Neural cell (in vitro differentiated cells): ENCODE measurements around the gene ESR2. TPM values are rescaled to one million over a fixed set of nuclear protein-coding genes. Genes with fewer than 3 reads are reported as not detected.

Source experiments
- H2AFZ ChIP-seq: fragments of 200-600, 300-800 bp; sonication (generic), shearing (Covaris generic); 2 replicates; pipeline ENCODE4 v1.6.0; 2014; ENCODE audit warnings: low read depth, mild to moderate bottlenecking, antibody characterized with exemption, low read length, moderate library complexity
- H3F3A ChIP-seq: fragments of 200-600 bp; shearing (Covaris generic); 2 replicates; pipeline ENCODE4 v1.6.1; 2016; ENCODE audit warnings: mild to moderate bottlenecking, moderate library complexity, mixed read lengths, antibody characterized with exemption, low read length; ENCODE audit not compliant: insufficient read depth, poor library complexity, severe bottlenecking
- H3K27ac ChIP-seq: fragments of 200-600, 300-800 bp; sonication (generic), shearing (Covaris generic); 2 replicates; pipeline ENCODE4 v1.5.1; 2014; ENCODE audit warnings: mild to moderate bottlenecking, low read length, moderate library complexity
- H3K27me3 ChIP-seq: fragments of 300-800, 200-600 bp; sonication (generic), shearing (Covaris generic); 2 replicates; pipeline ENCODE4 v1.6.0; 2014; ENCODE audit warnings: mild to moderate bottlenecking, low read depth, low read length, moderate library complexity; ENCODE audit not compliant: insufficient read depth
- H3K36me3 ChIP-seq: fragments of 300-800, 200-600 bp; sonication (generic), shearing (Covaris generic); 2 replicates; pipeline ENCODE4 v1.5.1; 2014; ENCODE audit warnings: mild to moderate bottlenecking, antibody characterized with exemption, low read length, moderate library complexity; ENCODE audit not compliant: insufficient read depth
- H3K4me2 ChIP-seq: fragments of 300-800, 200-600 bp; sonication (generic), shearing (Covaris generic); 2 replicates; pipeline ENCODE4 v1.6.0; 2014; ENCODE audit warnings: mild to moderate bottlenecking, low read length
- H3K4me3 ChIP-seq: fragments of 300-800, 200-600 bp; sonication (generic), shearing (Covaris generic); 2 replicates; pipeline ENCODE4 v1.5.1; 2014; ENCODE audit warnings: mild to moderate bottlenecking, low read length, moderate library complexity
- H3K79me2 ChIP-seq: fragments of 200-600 bp; shearing (Covaris generic); replicated peaks from 2 replicates; pipeline ENCODE4 v1.6.0; 2014; ENCODE audit warnings: mild to moderate bottlenecking, low read length, moderate library complexity; ENCODE audit not compliant: insufficient read depth
- H3K9ac ChIP-seq: fragments of 300-800, 200-600 bp; sonication (generic), shearing (Covaris generic); 2 replicates; pipeline ENCODE4 v1.6.1; 2016; ENCODE audit warnings: mild to moderate bottlenecking, low read length, mixed read lengths
- H3K9me2 ChIP-seq: fragments of 200-600 bp; shearing (Covaris generic); 2 replicates; pipeline ENCODE4 v1.6.1; 2016; ENCODE audit warnings: mild to moderate bottlenecking, low read length, mixed read lengths; ENCODE audit not compliant: insufficient read depth
- H3K9me3 ChIP-seq: fragments of 200-600, 300-800 bp; sonication (generic), shearing (Covaris generic); 2 replicates; pipeline ENCODE4 v1.6.1; 2016; ENCODE audit warnings: mild to moderate bottlenecking, mixed run types, low read length, moderate library complexity, mixed read lengths
- H4K20me1 ChIP-seq: fragments of 200-600 bp; shearing (Covaris generic); 2 replicates; pipeline ENCODE4 v1.6.1; 2016; ENCODE audit warnings: mild to moderate bottlenecking, mixed run types; ENCODE audit not compliant: insufficient read depth
- CTCF ChIP-seq: fragments of 450-650 bp; IDR thresholded peaks from 2 replicates; pipeline ENCODE4 v1.5.1; 2014; ENCODE audit warnings: antibody characterized with exemption, mild to moderate bottlenecking, moderate library complexity; ENCODE audit not compliant: poor library complexity, severe bottlenecking
- EP300 ChIP-seq: fragments of 450-650 bp; conservative IDR thresholded peaks from 2 replicates; pipeline ENCODE4 v1.6.1; 2014; ENCODE audit warnings: antibody characterized with exemption, mild to moderate bottlenecking, moderate library complexity; ENCODE audit not compliant: poor library complexity, severe bottlenecking
- EZH2 ChIP-seq: fragments of 200-600, 300-800 bp; shearing (Covaris generic), sonication (generic); IDR thresholded peaks from 2 replicates; pipeline ENCODE4 v1.6.1; 2014; ENCODE audit warnings: antibody characterized with exemption, low read length, borderline replicate concordance, mild to moderate bottlenecking; ENCODE audit not compliant: insufficient read depth, poor library complexity, severe bottlenecking
- MXI1 ChIP-seq: fragments of 450-650 bp; conservative IDR thresholded peaks from 2 replicates; pipeline ENCODE4 v1.6.1; 2014; ENCODE audit warnings: antibody characterized with exemption, mild to moderate bottlenecking; ENCODE audit not compliant: poor library complexity, severe bottlenecking
- POLR2AphosphoS5 ChIP-seq: IDR thresholded peaks from 2 replicates; pipeline ENCODE4 v1.6.1; 2012
- RAD21 ChIP-seq: fragments of 450-650 bp; conservative IDR thresholded peaks from 2 replicates; pipeline ENCODE4 v1.6.1; 2014; ENCODE audit warnings: antibody characterized with exemption, mild to moderate bottlenecking, moderate library complexity
- SMC3 ChIP-seq: fragments of 450-650 bp; conservative IDR thresholded peaks from 2 replicates; pipeline ENCODE4 v1.6.1; 2014; ENCODE audit warnings: antibody characterized with exemption, mild to moderate bottlenecking, moderate library complexity; ENCODE audit not compliant: poor library complexity
- TAF1 ChIP-seq: IDR thresholded peaks from 2 replicates; pipeline ENCODE4 v1.6.1; 2012; ENCODE audit warnings: low read depth
- polyA plus RNA-seq: library from polyadenylated mRNA; depleted of rRNA; stranded (reverse); fragments of >200 nt; gene quantifications from 2 replicates; pipeline ENCODE4 v1.2.3, GENCODE V29; 2014
- TF ChIP-seq, protein P1 (sequence below): IDR thresholded peaks from 2 replicates; pipeline ENCODE4 v1.6.1; 2012; ENCODE audit warnings: borderline replicate concordance

ESR2 gene
- polyA plus RNA-seq, 1 donor from 2014 or later: 0.35 TPM

DNA sequence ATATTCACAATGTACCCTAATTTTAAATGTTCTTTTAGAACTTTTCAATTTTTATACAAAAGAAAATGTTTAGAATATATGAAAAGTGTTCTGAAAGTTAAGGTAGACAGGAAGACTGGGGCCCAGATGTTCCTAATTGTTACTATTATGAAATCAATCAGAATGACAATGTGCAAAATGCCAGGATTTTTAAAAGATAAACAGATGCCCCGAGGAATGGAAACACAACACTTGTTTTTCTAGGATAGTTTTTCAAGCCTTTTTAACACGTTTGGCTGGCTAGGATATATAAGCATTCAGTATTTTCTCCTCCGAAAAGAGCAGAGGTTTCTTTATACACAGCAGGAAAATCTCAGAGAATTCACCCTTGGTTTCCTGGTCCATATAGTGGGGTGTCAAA lies 106.8 kb downstream of the ESR2 start:
- H3K27me3 ChIP-seq: no peaks in the 10 kb centered on the region
- H3K9me2 ChIP-seq: no peaks in the 10 kb centered on the region
- no peak overlapping the region for H2AFZ ChIP-seq
- no peaks in the 10 kb centered on the region for H3F3A ChIP-seq
- no peaks in the 10 kb centered on the region for H3K79me2 ChIP-seq
- H3K36me3 ChIP-seq: no peaks in the 10 kb centered on the region
- no peak overlapping the region for H3K9ac ChIP-seq
- no peak overlapping the region for H3K4me2 ChIP-seq
- TF ChIP-seq, protein P1, sequence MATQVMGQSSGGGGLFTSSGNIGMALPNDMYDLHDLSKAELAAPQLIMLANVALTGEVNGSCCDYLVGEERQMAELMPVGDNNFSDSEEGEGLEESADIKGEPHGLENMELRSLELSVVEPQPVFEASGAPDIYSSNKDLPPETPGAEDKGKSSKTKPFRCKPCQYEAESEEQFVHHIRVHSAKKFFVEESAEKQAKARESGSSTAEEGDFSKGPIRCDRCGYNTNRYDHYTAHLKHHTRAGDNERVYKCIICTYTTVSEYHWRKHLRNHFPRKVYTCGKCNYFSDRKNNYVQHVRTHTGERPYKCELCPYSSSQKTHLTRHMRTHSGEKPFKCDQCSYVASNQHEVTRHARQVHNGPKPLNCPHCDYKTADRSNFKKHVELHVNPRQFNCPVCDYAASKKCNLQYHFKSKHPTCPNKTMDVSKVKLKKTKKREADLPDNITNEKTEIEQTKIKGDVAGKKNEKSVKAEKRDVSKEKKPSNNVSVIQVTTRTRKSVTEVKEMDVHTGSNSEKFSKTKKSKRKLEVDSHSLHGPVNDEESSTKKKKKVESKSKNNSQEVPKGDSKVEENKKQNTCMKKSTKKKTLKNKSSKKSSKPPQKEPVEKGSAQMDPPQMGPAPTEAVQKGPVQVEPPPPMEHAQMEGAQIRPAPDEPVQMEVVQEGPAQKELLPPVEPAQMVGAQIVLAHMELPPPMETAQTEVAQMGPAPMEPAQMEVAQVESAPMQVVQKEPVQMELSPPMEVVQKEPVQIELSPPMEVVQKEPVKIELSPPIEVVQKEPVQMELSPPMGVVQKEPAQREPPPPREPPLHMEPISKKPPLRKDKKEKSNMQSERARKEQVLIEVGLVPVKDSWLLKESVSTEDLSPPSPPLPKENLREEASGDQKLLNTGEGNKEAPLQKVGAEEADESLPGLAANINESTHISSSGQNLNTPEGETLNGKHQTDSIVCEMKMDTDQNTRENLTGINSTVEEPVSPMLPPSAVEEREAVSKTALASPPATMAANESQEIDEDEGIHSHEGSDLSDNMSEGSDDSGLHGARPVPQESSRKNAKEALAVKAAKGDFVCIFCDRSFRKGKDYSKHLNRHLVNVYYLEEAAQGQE: no peak
- TF ChIP-seq RAD21 (no peak), TAF1 (no peak), CTCF (no peak), MXI1 (no peak), POLR2AphosphoS5 (no peak), EZH2 (no peak), EP300 (no peak), SMC3 (no peak)
- no peak overlapping the region for H3K27ac ChIP-seq
- H3K9me3 ChIP-seq: no peaks in the 10 kb centered on the region
- H3K4me3 ChIP-seq: no peak overlapping the region
- no peaks in the 10 kb centered on the region for H4K20me1 ChIP-seq

GRCh38 chr14:64186231-64187129 lies 107.7 kb downstream of the ESR2 start:
- Histone ChIP-seq H4K20me1 (no peaks in the 10 kb centered on the region), H3K4me3 (no peak overlapping the region), H3K36me3 (no peaks in the 10 kb centered on the region), H3K9me3 (no peaks in the 10 kb centered on the region), H3K4me2 (no peak overlapping the region), H3K27me3 (no peaks in the 10 kb centered on the region), H3K27ac (no peak overlapping the region), H3K79me2 (peaks cover 5% of the 10 kb centered on the region), H3K9me2 (no peaks in the 10 kb centered on the region), H2AFZ (no peak overlapping the region), H3K9ac (no peak overlapping the region), H3F3A (no peaks in the 10 kb centered on the region)
- no peak for TF ChIP-seq EP300
- no peak for TF ChIP-seq EZH2
- no peak for TF ChIP-seq RAD21
- no peak for TF ChIP-seq TAF1
- TF ChIP-seq MXI1: no peak
- TF ChIP-seq SMC3: no peak
- TF ChIP-seq CTCF: no peak
- no peak for TF ChIP-seq POLR2AphosphoS5
- TF ChIP-seq, protein P1: no peak
